Measurements from ENCODE around the gene ALKBH3.

Gene ALKBH3

DNA sequence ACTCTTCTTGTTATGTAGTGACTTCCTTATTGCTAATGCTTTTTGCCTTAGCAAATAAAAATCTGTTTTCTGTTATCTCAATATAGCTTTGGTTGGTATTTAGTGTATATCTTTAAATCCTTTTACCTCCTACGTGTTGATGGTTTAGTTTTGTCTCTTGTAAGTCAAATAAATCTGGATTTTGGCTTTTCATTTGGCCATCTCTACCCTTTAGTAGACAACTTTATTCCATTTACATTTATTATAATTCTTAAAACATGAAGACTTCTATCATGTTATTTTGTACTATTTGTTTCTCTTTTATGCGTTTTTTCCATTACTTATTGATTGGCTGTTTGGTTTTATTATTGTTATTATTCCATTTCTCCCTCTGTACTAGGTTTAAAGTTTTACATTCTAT lies 19.5 kb upstream of the ALKBH3 start:
- H3K36me3 ChIP-seq (ENCODE audit: insufficient read depth, low read length): no peaks in the 10 kb centered on the region
- no peaks in the 10 kb centered on the region for H3K27me3 ChIP-seq (ENCODE audit: control insufficient read depth in 1 of 2, insufficient read depth in 2 of 2, low read length in 2 of 2)
- H3K4me1 ChIP-seq (ENCODE audit: insufficient read depth, low read length): no peaks in the 10 kb centered on the region
- no peak overlapping the region for H3K4me3 ChIP-seq (ENCODE audit: low read depth in 1 of 2, low read length in 2 of 2)
- H3K27ac ChIP-seq (ENCODE audit: low read depth, low read length): no peak overlapping the region
- no peak overlapping the region for H3K9ac ChIP-seq (ENCODE audit: low read length)
- no peaks in the 10 kb centered on the region for H3K9me3 ChIP-seq (ENCODE audit: low read length)

DNA sequence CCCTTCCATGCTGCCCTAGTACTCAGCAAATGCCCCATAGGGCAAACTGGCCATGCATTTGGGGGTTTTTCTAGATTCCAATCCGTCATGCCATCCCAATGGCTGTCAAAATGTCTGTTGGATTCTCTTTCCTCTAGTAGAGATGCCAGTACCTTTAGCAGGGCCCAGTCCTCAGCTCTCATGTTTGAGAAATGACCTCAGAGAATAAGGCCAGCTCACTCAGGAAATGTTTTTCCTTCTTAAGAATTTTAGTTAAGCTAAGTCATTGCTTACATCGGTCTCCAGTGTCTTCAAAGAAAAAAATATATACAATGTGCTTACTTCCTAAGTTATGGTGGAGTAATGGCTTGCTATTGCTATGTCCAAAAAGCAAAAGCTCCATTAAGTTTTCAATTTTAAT lies 14.1 kb upstream of the ALKBH3 start:
- no peak overlapping the region for H3K9ac ChIP-seq (ENCODE audit: low read length)
- H3K9me3 ChIP-seq (ENCODE audit: low read length): no peaks in the 10 kb centered on the region
- H3K27ac ChIP-seq (ENCODE audit: low read depth, low read length): no peak overlapping the region
- no peaks in the 10 kb centered on the region for H3K4me1 ChIP-seq (ENCODE audit: insufficient read depth, low read length)
- H3K4me3 ChIP-seq (ENCODE audit: low read depth in 1 of 2, low read length in 2 of 2): no peak overlapping the region
- H3K27me3 ChIP-seq (ENCODE audit: control insufficient read depth in 1 of 2, insufficient read depth in 2 of 2, low read length in 2 of 2): peaks cover 6 to 7% of the 10 kb centered on the region in 2 donors
- H3K36me3 ChIP-seq (ENCODE audit: insufficient read depth, low read length): no peaks in the 10 kb centered on the region

DNA sequence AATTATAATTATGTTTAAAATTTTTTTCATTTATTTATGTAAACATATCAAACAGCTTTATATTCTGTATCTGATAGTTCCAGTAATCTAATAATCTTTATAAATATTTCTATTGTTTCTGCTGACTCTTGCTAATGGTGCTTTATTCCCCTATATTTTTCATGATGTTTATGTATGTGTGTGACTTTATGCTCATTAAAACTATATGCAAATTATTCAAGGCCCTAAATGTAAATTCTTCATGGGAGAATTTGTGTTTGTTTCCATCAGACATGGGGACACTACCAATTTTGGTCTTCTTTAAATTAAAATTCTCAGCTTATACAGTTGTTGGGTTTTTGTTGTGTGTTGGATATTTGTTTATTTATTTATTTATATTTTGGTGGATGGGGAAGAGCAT lies 13.7 kb upstream of the ALKBH3 start:
- H3K9me3 ChIP-seq (ENCODE audit: low read length): no peaks in the 10 kb centered on the region
- H3K36me3 ChIP-seq (ENCODE audit: insufficient read depth, low read length): no peaks in the 10 kb centered on the region
- no peaks in the 10 kb centered on the region for H3K4me1 ChIP-seq (ENCODE audit: insufficient read depth, low read length)
- H3K9ac ChIP-seq (ENCODE audit: low read length): no peak overlapping the region
- H3K4me3 ChIP-seq (ENCODE audit: low read depth in 1 of 2, low read length in 2 of 2): no peak overlapping the region
- H3K27ac ChIP-seq (ENCODE audit: low read depth, low read length): no peak overlapping the region
- H3K27me3 ChIP-seq (ENCODE audit: control insufficient read depth in 1 of 2, insufficient read depth in 2 of 2, low read length in 2 of 2): peaks cover 6 to 7% of the 10 kb centered on the region in 2 donors

DNA sequence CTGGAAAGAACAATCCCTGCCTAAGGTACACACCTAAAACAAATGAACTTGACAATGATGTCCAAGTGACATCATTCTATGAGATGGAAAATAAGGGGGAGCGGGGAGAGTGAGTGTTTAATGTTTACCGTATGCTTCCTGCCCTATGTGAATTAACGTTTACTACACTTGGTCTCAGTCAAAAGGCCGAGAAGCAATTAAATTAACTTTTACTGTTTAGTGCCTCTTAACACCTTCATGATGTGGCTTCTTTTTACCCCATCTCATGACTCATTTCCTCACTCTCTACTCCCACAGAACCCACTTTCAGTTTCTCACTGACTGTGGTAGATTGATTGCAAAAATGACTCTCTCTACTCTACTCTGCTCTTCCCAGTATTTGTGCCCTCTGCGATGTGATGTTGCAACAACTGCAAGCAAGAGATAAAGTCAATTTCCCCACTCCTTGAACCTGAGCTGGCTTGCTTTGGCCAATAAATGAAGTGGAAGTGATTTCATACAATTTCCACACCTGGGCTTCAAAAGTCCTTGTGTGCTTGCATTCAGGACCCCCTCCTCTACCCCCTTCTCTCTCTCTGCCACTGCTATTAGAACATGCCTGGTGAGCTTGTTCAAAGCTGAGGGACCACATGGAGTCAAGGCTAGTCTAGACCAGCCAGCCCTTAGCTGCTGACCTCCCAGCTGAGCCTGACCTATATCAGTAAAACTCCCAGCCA lies 11.6 kb upstream of the ALKBH3 start:
- H3K36me3 ChIP-seq (ENCODE audit: insufficient read depth, low read length): no peaks in the 10 kb centered on the region
- no peaks in the 10 kb centered on the region for H3K9me3 ChIP-seq (ENCODE audit: low read length)
- H3K27me3 ChIP-seq (ENCODE audit: control insufficient read depth in 1 of 2, insufficient read depth in 2 of 2, low read length in 2 of 2): peaks cover 7 to 14% of the 10 kb centered on the region in 2 donors
- H3K9ac ChIP-seq (ENCODE audit: low read length): no peak overlapping the region
- no peak overlapping the region for H3K27ac ChIP-seq (ENCODE audit: low read depth, low read length)
- H3K4me1 ChIP-seq (ENCODE audit: insufficient read depth, low read length): no peaks in the 10 kb centered on the region
- no peak overlapping the region for H3K4me3 ChIP-seq (ENCODE audit: low read depth in 1 of 2, low read length in 2 of 2)

DNA sequence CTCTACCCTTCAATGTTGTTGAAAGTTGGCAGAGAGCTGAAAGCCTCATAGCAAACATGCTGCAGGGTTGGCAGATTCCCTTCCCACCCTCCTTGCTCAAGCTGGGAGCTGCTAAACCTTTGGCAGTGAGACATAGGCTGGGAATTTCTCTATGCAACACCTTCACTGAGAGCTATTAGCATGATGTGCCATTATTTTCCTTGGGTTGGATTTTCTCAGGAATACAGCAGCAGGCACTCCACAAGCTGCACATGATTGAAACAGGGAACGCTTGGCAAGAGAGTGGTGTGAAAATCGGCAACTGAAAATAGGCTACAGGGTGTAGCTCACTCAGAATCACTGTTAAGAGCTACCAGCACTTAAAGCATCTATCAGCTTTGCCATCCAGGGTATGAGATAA lies 9.6 kb upstream of the ALKBH3 start:
- H3K9me3 ChIP-seq (ENCODE audit: low read length): no peaks in the 10 kb centered on the region
- H3K27ac ChIP-seq (ENCODE audit: low read depth, low read length): no peak overlapping the region
- no peak overlapping the region for H3K9ac ChIP-seq (ENCODE audit: low read length)
- no peak overlapping the region for H3K4me3 ChIP-seq (ENCODE audit: low read depth in 1 of 2, low read length in 2 of 2)
- H3K27me3 ChIP-seq (ENCODE audit: control insufficient read depth in 1 of 2, insufficient read depth in 2 of 2, low read length in 2 of 2): peaks cover 7 to 14% of the 10 kb centered on the region in 2 donors
- no peaks in the 10 kb centered on the region for H3K4me1 ChIP-seq (ENCODE audit: insufficient read depth, low read length)
- H3K36me3 ChIP-seq (ENCODE audit: insufficient read depth, low read length): no peaks in the 10 kb centered on the region

GRCh38 chr11:43872995-43873394 lies 7.6 kb upstream of the ALKBH3 start:
- no peak overlapping the region for H3K27ac ChIP-seq (ENCODE audit: low read depth, low read length)
- H3K4me3 ChIP-seq (ENCODE audit: low read depth in 1 of 2, low read length in 2 of 2): no peak overlapping the region

DNA sequence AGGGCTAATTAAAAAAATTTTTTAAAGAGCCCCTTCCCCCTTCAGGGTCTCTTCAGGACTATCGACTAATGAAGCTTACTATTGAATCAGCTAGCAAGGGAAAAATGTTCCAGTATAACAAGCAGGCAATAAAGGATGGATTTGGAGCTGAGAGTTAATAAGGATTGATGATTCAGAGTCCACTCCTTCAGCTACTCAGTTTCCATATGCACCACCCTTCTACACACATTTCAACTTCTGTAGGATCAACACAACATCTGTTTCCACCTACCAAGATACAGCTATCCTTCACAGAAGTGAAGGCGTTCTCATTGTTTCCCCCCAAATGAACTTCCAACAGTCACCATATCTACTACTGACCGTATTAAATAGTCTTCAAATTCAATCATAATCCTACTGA lies 6.6 kb upstream of the ALKBH3 start:
- H3K27me3 ChIP-seq (ENCODE audit: control insufficient read depth in 1 of 2, insufficient read depth in 2 of 2, low read length in 2 of 2): peaks cover 7 to 14% of the 10 kb centered on the region in 2 donors
- H3K27ac ChIP-seq (ENCODE audit: low read depth, low read length): no peak overlapping the region
- no peaks in the 10 kb centered on the region for H3K9me3 ChIP-seq (ENCODE audit: low read length)
- H3K36me3 ChIP-seq (ENCODE audit: insufficient read depth, low read length): no peaks in the 10 kb centered on the region
- no peak overlapping the region for H3K4me3 ChIP-seq (ENCODE audit: low read depth in 1 of 2, low read length in 2 of 2)
- H3K9ac ChIP-seq (ENCODE audit: low read length): no peak overlapping the region
- H3K4me1 ChIP-seq (ENCODE audit: insufficient read depth, low read length): no peaks in the 10 kb centered on the region

More at GRCh38 chr11:43872995-43873394, 7.6 kb upstream of the ALKBH3 start:
- Histone ChIP-seq H3K4me1 (ENCODE audit: insufficient read depth, low read length) (no peaks in the 10 kb centered on the region), H3K9me3 (ENCODE audit: low read length) (no peaks in the 10 kb centered on the region), H3K36me3 (ENCODE audit: insufficient read depth, low read length) (no peaks in the 10 kb centered on the region), H3K9ac (ENCODE audit: low read length) (no peak overlapping the region), H3K27me3 (ENCODE audit: control insufficient read depth in 1 of 2, insufficient read depth in 2 of 2, low read length in 2 of 2) (peaks cover 7 to 14% of the 10 kb centered on the region in 2 donors)

GRCh38 chr11:43874738-43875137 lies 5.9 kb upstream of the ALKBH3 start:
- Histone ChIP-seq H3K9ac (ENCODE audit: low read length) (no peak overlapping the region), H3K4me3 (ENCODE audit: low read depth in 1 of 2, low read length in 2 of 2) (no peak overlapping the region), H3K27me3 (ENCODE audit: control insufficient read depth in 1 of 2, insufficient read depth in 2 of 2, low read length in 2 of 2) (peaks cover 7 to 14% of the 10 kb centered on the region in 2 donors), H3K27ac (ENCODE audit: low read depth, low read length) (no peak overlapping the region), H3K36me3 (ENCODE audit: insufficient read depth, low read length) (no peaks in the 10 kb centered on the region), H3K9me3 (ENCODE audit: low read length) (no peaks in the 10 kb centered on the region), H3K4me1 (ENCODE audit: insufficient read depth, low read length) (no peaks in the 10 kb centered on the region)

GRCh38 chr11:43879789-43880639 lies 617 bp upstream of the ALKBH3 start:
- no peak overlapping the region for H3K27ac ChIP-seq (ENCODE audit: low read depth, low read length)
- H3K9me3 ChIP-seq (ENCODE audit: low read length): no peaks in the 10 kb centered on the region
- no peaks in the 10 kb centered on the region for H3K27me3 ChIP-seq (ENCODE audit: control insufficient read depth in 1 of 2, insufficient read depth in 2 of 2, low read length in 2 of 2)
- H3K4me3 ChIP-seq (ENCODE audit: low read depth in 1 of 2, low read length in 2 of 2): peak overlapping the region; percentile 93
- H3K9ac ChIP-seq (ENCODE audit: low read length): peak overlapping the region; percentile 26
- H3K4me1 ChIP-seq (ENCODE audit: insufficient read depth, low read length): peaks cover 19% of the 10 kb centered on the region
- peaks cover 21% of the 10 kb centered on the region for H3K36me3 ChIP-seq (ENCODE audit: insufficient read depth, low read length)

GRCh38 chr11:43892851-43893250 lies 12.2 kb downstream of the ALKBH3 start:
- Histone ChIP-seq H3K27me3 (ENCODE audit: control insufficient read depth in 1 of 2, insufficient read depth in 2 of 2, low read length in 2 of 2) (no peaks in the 10 kb centered on the region), H3K4me3 (ENCODE audit: low read depth in 1 of 2, low read length in 2 of 2) (no peak overlapping the region), H3K9ac (ENCODE audit: low read length) (no peak overlapping the region), H3K9me3 (ENCODE audit: low read length) (no peaks in the 10 kb centered on the region), H3K36me3 (ENCODE audit: insufficient read depth, low read length) (peaks cover 64% of the 10 kb centered on the region), H3K4me1 (ENCODE audit: insufficient read depth, low read length) (no peaks in the 10 kb centered on the region), H3K27ac (ENCODE audit: low read depth, low read length) (no peak overlapping the region)

GRCh38 chr11:43894546-43894945 lies 13.9 kb downstream of the ALKBH3 start:
- Histone ChIP-seq H3K4me3 (ENCODE audit: low read depth in 1 of 2, low read length in 2 of 2) (no peak overlapping the region), H3K27ac (ENCODE audit: low read depth, low read length) (no peak overlapping the region), H3K9me3 (ENCODE audit: low read length) (no peaks in the 10 kb centered on the region), H3K36me3 (ENCODE audit: insufficient read depth, low read length) (peaks cover 67% of the 10 kb centered on the region), H3K27me3 (ENCODE audit: control insufficient read depth in 1 of 2, insufficient read depth in 2 of 2, low read length in 2 of 2) (no peaks in the 10 kb centered on the region), H3K4me1 (ENCODE audit: insufficient read depth, low read length) (no peaks in the 10 kb centered on the region), H3K9ac (ENCODE audit: low read length) (no peak overlapping the region)
